NCI-H2196 (cell line): Measurements from ENCODE around the gene PRKCG.

ENCODE experiments used
- DNase-seq: peaks from one replicate; lab custom pipeline; 2025; ENCODE audit not compliant: unreplicated experiment; lab: John Stamatoyannopoulos, UW

Gene PRKCG

GRCh38 chr19:53897459-53897858 is 15.5 kb downstream of the PRKCG start:
- DNase-seq, result no peak

GRCh38 chr19:53898166-53898565 is 16.2 kb downstream of the PRKCG start:
- no peak for DNase-seq

DNA sequence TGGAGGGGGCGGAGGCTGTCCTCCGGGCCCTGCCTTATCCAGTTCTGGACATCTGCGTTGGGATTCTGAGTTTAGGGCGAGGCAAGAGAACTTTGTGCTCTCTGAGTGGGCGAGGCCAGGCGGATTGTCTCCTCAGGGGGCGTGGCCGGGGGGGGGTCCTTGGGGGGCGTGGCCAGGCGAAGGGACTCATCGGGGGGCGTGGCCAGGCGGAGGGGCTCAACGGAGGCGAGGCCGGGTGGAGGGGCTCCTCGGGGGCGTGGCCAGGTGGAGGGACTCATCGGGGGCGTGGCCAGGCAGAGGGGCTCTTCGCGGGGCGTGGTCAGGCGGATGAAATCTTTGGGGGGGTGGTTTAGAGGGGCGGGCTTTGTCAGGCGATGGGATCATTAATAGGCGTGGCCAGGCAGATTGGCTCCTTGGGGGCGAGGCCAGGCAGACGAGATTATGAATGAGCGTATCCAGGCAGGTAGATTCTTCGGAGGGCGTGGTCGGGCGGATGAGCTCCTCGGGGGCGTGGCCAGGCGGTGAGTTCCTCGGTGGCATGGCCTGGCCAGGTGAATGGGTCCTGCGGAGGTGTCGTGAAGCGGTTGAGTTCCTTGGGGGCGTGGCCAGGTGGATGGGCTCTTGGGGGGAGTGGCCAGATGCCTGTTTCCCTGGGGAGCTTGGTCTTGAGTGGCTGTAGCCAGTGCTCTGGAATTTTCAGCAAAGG is 16.8 kb downstream of the PRKCG start:
- DNase-seq, result no peak

- DNase-seq, result no peak
These were observed 18.3 kb downstream of the PRKCG start for GRCh38 chr19:53900191-53900860.

DNA sequence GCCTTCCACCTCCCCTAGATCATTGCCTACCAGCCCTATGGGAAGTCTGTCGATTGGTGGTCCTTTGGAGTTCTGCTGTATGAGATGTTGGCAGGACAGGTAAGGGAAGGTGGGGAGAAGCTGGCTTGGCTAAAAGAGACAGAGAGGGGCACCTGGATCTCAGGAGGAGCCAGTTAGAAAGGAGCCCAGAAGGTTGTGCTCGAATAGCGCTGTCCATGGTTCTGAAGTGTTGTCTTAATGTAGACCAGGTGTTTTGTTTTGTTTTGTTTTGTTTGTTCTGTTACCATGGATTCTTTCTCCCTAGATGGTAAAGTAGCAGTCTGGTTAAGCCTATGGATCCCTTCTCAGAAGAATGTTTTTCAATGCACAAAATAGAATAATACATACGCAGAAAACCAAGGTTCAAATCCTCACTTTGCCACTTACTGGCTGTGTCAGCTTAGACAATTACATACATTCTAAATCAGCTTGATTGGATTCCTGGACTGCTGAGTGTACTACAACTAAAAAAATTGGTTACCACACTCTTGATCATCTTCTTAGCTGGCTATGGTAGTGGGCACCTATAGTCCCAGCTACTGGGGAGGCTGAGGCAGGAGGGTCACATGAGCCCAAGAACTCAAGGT is 21.2 kb downstream of the PRKCG start:
- DNase-seq, result peak; percentile 6

DNA sequence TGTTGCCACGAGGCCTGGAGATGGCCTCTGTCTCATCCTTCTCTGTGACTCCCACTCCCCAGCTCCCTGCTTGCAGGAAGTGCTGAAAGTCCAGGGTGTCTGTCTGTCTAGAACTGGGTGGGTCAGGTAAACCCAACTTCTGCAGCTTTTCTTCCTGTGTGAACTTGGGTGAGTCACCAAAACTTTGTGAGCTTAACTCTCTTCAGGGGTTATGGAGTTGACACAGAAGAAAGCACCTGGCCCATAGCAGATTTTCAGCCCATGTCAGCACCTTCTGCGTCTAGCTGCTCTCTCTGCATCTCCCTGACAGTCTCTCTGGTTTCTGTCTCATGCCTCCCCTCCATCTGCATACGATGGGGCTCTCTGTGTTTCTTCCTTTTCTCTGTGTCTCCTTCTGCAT is 22.9 kb downstream of the PRKCG start:
- DNase-seq, result no peak

DNA sequence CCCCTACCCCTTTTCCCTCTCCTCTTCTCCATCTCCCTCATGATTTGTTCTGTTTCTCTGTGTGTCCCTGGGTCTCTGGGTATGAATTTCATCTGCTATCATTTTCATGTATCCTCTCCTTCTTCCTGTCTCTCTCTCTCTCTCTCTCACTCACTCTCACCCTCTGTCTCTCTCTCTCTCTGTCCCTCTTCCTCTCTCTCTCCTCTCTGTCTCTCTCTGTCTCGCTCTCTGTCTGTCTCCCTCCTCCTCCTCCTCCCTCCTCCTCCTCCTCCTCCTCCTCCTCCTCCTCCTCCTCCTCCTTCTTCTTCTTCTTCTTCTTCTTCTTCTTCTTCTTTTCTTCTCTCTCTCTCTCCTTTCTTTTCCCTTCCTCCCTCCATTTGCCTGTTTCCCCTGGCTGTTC is 23.8 kb downstream of the PRKCG start:
- no peak for DNase-seq

DNA sequence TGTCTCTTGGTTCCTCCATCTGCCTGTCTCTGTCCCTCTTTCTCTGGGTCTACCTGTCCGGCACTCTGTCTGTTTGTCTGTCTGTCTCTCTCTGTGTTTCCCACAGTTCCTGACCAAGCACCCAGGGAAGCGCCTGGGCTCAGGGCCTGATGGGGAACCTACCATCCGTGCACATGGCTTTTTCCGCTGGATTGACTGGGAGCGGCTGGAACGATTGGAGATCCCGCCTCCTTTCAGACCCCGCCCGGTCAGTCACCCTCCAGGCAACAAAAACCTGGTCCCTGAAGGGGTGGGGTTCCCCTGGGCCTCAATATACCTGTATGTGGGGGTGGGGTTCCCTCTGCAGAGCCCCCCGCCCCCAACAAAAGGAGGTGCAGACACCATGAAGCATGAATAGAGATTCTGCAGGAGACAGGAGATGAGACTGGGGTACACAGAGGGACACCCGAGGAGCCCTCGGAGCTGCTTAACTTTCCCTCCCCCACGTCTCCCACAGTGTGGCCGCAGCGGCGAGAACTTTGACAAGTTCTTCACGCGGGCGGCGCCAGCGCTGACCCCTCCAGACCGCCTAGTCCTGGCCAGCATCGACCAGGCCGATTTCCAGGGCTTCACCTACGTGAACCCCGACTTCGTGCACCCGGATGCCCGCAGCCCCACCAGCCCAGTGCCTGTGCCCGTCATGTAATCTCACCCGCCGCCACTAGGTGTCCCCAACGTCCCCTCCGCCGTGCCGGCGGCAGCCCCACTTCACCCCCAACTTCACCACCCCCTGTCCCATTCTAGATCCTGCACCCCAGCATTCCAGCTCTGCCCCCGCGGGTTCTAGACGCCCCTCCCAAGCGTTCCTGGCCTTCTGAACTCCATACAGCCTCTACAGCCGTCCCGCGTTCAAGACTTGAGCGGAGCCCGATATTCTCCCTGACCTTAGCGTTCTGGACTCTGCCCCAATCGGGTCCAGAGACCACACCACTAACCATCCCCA is 24.5 kb downstream of the PRKCG start:
- peak; percentile 10 for DNase-seq

- no peak for DNase-seq
These were observed 25.2 kb downstream of the PRKCG start for GRCh38 chr19:53907193-53907581.

DNA sequence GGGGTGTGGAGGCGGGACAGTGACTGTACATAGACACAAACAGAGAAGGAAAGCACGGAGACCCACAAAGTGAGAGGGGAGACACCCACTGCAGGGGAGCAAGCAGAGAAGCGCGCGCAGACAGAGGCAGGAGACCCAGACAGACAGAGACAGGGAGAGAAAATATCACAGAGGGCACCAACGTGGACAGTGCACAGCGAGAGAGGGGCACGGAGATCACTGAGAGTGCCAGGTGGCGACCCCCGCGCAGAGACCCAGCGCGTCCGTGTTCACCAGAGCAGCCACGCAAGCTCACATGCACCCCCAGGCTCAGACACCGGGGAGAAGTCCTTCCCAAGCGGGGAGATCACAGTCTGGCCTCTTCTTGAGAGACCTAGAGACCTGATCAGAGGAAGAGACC is 25.7 kb downstream of the PRKCG start:
- no peak for DNase-seq

- no peak for DNase-seq
These were observed 26.3 kb downstream of the PRKCG start for GRCh38 chr19:53908106-53908934.

- no peak for DNase-seq
These were observed 27.0 kb downstream of the PRKCG start, which contains the start of gene CACNG7 for GRCh38 chr19:53908935-53909415. Gene CACNG7 (plus strand): TSS chr19:53909278. CDS start chr19:53912832, 3,554 bp downstream.

DNA sequence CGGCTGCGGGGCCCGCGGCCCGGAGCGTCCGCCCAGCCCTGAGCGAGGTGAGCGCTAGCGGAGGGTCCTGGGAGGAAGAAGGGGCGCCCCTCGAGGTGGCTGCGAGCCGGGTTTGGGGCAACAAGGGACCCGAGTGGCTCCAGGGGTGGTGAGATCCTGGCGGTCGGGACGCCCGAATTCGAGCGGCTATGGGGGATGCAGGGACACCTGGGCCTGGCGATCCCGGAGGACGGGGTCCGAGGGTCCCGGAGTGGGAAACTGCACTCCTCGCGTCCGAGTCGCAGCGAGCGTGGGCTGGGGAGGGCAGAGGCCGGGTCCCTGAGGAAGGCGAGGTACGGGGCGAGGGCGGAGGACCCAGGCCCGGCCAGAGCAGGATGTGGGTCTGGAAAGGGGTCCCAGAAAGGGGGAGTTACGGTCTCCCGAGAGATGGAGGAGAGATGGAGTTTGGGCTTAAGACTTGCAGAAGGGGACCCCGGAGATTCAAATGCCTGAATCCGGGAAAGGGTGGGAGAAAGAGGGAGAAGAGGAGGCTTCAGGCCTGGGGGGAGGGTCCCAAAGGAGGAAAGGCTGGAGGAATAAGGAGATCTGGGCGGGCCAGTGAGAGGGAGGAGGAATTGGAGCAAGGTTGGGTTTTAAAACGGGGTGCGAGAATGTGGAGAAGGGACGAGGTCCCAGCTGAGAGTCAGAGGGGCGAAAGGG is 27.6 kb downstream of the PRKCG start:
- DNase-seq, result no peak

GRCh38 chr19:53910170-53910518 is 28.1 kb downstream of the PRKCG start:
- no peak for DNase-seq

DNA sequence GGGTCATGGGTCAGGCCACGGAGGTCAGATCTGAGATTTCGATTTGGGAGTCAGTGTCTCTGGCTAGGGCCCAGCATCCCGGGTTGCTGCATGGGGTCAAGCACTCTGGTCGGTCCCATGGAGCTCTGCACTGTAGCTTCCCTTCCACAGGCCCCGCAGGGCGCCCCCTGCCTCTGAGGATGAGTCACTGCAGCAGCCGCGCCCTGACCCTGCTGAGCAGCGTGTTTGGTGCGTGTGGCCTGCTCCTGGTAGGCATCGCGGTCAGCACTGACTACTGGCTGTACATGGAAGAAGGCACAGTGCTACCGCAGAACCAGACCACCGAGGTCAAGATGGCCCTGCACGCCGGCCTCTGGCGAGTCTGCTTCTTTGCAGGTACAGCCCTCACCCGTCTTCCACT is 30.7 kb downstream of the PRKCG start:
- DNase-seq, result no peak

- DNase-seq, result no peak
These were observed 33.0 kb downstream of the PRKCG start for GRCh38 chr19:53915000-53915399.

DNA sequence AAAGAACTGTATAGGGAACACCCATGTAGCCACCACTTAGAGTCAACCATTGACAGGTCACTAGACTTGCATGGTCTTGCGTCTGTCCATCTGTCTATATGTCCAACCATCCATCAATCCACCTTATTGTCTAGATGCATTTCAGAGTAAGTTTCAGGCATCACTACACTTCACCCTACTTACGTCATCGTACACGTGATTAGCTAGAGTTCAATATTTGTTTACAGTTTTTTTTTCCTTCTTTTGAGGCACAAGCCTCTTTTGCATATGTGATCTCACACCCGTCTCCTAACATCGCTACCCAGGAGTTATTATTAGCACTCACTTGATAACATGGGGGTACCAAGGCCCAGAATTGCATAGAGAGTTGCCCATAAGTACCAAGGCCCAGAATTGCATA is 34.0 kb downstream of the PRKCG start:
- no peak for DNase-seq

GRCh38 chr19:53917356-53917755 is 35.4 kb downstream of the PRKCG start:
- no peak for DNase-seq

DNA sequence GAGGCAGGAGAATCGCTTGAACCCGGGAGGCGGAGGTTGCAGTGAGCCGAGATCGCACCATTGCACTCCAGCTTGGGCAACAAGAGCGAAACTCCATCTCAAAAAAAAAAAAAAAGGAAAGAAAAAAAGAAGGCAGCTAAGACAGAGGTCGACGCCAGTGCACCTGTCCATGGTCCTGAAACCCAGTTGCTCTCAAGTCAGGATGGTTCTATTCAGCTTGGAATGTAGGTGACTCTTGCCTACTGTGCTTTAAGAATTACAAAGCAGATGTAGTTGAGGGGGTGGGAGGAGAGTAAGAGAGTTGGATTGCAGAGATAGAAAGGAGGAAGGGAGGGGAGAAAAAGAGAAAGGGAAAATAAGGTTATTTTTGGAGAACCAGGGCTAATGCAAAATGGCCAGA is 45.7 kb downstream of the PRKCG start:
- DNase-seq, result no peak

- DNase-seq, result no peak
These were observed 54.0 kb downstream of the PRKCG start for GRCh38 chr19:53936029-53936428.
